Measurements from ENCODE around the gene EARS2. TPM values are rescaled to one million over a fixed set of nuclear protein-coding genes. Genes with fewer than 3 reads are reported as not detected.

The EARS2 gene
- total and polyA plus RNA-seq, 2 of the 8 experiments (the other 6 are each of a cell fraction or from before 2014, with no cell fraction given) = 47.8 to 111 TPM

DNA sequence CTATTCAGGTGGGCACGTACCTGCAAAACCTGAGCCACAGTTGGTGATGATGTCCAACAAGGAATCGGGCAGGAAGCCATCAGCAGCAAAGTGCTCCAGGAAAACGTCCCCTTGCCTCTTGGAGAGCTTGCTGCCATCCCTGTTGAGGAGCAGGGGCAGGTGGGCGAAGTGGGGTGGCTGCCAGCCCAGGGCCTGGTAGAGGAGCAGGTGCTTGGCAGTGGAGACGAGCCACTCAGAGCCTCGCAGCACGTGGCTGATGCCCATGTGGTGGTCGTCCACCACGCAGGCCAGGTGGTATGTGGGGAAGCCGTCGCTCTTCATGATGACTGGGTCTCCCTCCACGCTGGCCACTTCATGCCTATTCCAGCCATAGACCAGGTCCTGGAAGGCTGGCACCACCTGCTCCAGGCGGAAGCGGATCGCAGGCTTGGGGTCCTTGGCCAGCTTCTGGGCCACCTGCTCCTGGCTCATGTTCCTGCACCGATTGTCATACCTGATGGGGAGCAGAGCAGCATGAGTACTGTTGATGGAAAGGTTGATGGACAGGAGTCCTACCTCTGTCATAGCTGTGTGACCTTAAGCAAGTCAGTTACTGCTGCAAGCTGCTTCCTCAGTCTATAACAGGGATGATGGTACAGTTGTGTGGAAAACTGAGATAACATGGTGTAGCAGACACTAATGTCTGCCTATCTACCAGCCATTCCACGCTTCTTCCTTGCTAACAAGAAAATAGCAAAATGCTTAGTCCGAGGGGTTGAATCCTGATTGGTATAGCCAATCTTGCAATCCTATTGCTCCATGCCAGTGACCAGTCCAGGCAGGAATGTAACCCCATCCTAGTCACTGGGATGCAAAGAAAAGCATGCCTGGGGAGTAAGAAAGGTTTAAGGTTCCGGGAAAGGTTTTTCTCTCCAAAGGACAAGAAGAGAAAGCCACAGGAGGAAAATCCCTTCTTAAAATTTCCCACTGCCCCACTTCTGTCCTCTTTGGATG is 22.0 kb downstream of the EARS2 start:
- H2BK15ac ChIP-seq (ENCODE audit: low read length) = no peak overlapping the region
- H2BK12ac ChIP-seq (ENCODE audit: low read depth, low read length) = no peak overlapping the region
- no peak overlapping the region for H3K4me3 ChIP-seq (ENCODE audit: extremely low read depth in 1 of 4, insufficient read depth in 2 of 4, low read depth in 3 of 4, low read length in 4 of 4)
- H4K91ac ChIP-seq (replicated peaks; ENCODE audit: insufficient read length, low read length) = no peak overlapping the region
- ChIA-PET CTCF (ENCODE audit: partially characterized antibody) (no interaction called here), POLR2A (ENCODE audit: partially characterized antibody) (interaction anchor here (1.5 to 2.2 kb wide), 2 partner anchors 9 to 26 kb away, joined by 3 to 7 read pairs; partner anchors contain the start of gene GGA2)
- no peak overlapping the region for H3K9ac ChIP-seq (replicated peaks in 1 of 4; ENCODE audit: extremely low read depth in 1 of 4, low read depth in 3 of 4, low read length in 3 of 4)
- H3K4me2 ChIP-seq (ENCODE audit: insufficient read depth in 1 of 2, low read depth in 2 of 2, low read length in 2 of 2) = no peak overlapping the region
- no peak for DNase-seq (ENCODE audit: low read depth in 1 of 2, low spot score in 2 of 2)
- H3K9me3 ChIP-seq (ENCODE audit: insufficient read depth in 2 of 2, low read depth in 1 of 2, low read length in 1 of 2) = no peaks in the 10 kb centered on the region
- no peak overlapping the region for H3K27ac ChIP-seq (ENCODE audit: low read depth, low read length)
- H3K23ac ChIP-seq (ENCODE audit: insufficient read length) = no peak overlapping the region
- no peaks in the 10 kb centered on the region for H3K27me3 ChIP-seq (replicated peaks in 1 of 4; ENCODE audit: control insufficient read depth in 3 of 4, extremely low read depth in 1 of 4, insufficient read depth in 3 of 4, low read length in 3 of 4)
- no peak overlapping the region for H2AK5ac ChIP-seq (ENCODE audit: low read depth, low read length)
- H2AFZ ChIP-seq (ENCODE audit: low read length) = no peak overlapping the region
- H2BK20ac ChIP-seq (ENCODE audit: low read length) = no peak overlapping the region
- no peaks in the 10 kb centered on the region for H3K79me1 ChIP-seq (ENCODE audit: low read depth, low read length)
- H2BK120ac ChIP-seq (replicated peaks; ENCODE audit: low read depth, low read length) = no peak overlapping the region
- H4K20me1 ChIP-seq (replicated peaks in 1 of 2; ENCODE audit: control insufficient read depth in 1 of 2, insufficient read depth in 2 of 2, low read length in 2 of 2) = peaks cover 0 to 6% of the 10 kb centered on the region in 2 experiments
- no peak overlapping the region for H3K18ac ChIP-seq (ENCODE audit: extremely low read depth, low read length)
- no peaks in the 10 kb centered on the region for H3K23me2 ChIP-seq (ENCODE audit: low read depth, low read length)
- H4K8ac ChIP-seq (ENCODE audit: extremely low read depth, insufficient read depth, low read length) = no peak overlapping the region
- H3K14ac ChIP-seq (ENCODE audit: insufficient read length) = no peak overlapping the region
- peaks cover 10 to 59% (median 45%) of the 10 kb centered on the region in 4 experiments; a peak in 7 of 8 replicates for H3K36me3 ChIP-seq (ENCODE audit: control insufficient read depth in 2 of 4, insufficient read depth in 4 of 4, low read length in 3 of 4)
- no peak overlapping the region for H3K4ac ChIP-seq (replicated peaks; ENCODE audit: insufficient read length, low read depth, low read length)
- FAIRE-seq = no peak
- 86% methylated on average over 19 of the region's 19 CpGs; no CpG with 5 or more reads in 1 of the 2 experiments for WGBS, 2 experiments (ENCODE audit: extremely low coverage in 1 of 2, insufficient coverage in 1 of 2, insufficient read length in 1 of 2, insufficient replicate concordance in 2 of 2, low coverage in 1 of 2, low lambda C conversion rate in 2 of 2, missing lambda C conversion rate in 1 of 2)
- H2BK5ac ChIP-seq (ENCODE audit: low read depth, low read length) = no peak overlapping the region
- no peaks in the 10 kb centered on the region for H3K4me1 ChIP-seq (replicated peaks in 1 of 4; ENCODE audit: control insufficient read depth in 3 of 4, insufficient read depth in 4 of 4, low read length in 3 of 4)
- H3K79me2 ChIP-seq (ENCODE audit: control insufficient read depth in 1 of 2, insufficient read depth in 2 of 2, low read length in 2 of 2) = no peaks in the 10 kb centered on the region
- H3K56ac ChIP-seq (replicated peaks; ENCODE audit: insufficient read length, low read depth, low read length) = no peak overlapping the region
- no peak overlapping the region for H4K5ac ChIP-seq (ENCODE audit: insufficient read length, low read depth, low read length)
- TF ChIP-seq FOSL1 (IDR thresholded peaks at IDR 0.05; ENCODE audit: insufficient read depth, low read depth, low read length) (no peak), KDM1A (IDR thresholded peaks at IDR 0.05; ENCODE audit: borderline replicate concordance, low read length) (no peak), ATF2 (IDR thresholded peaks at IDR 0.05; ENCODE audit: low read length) (no peak), MAX (IDR thresholded peaks at IDR 0.05) (no peak), SRF (IDR thresholded peaks at IDR 0.05; ENCODE audit: low read depth, low read length) (no peak), EGR1 (IDR thresholded peaks at IDR 0.05; ENCODE audit: borderline replicate concordance, low read depth, low read length) (no peak), SAP30 (IDR thresholded peaks at IDR 0.05; ENCODE audit: insufficient read depth, insufficient replicate concordance, low read length) (no peak), JUN (IDR thresholded peaks at IDR 0.05; ENCODE audit: low read depth, low read length) (no peak), GTF2F1 (IDR thresholded peaks at IDR 0.05; ENCODE audit: borderline replicate concordance, low read depth, low read length) (no peak)
